ENCODE measurements around the gene FOXO3.
"Not testable (repeated sequence)": the region's sequence is repeated elsewhere in the genome, so short reads cannot be mapped to it uniquely, and the experiment has no call there.

FOXO3 gene

GRCh38 chr6:108560463-108561308, at the start of gene FOXO3:
Gene FOXO3 (plus strand): TSS chr6:108560917. CDS start chr6:108561209, 292 bp downstream.
- DNase-seq = peak; percentile 66

GRCh38 chr6:108518714-108519576, 41.8 kb upstream of the FOXO3 start:
- DNase-seq = no peak

GRCh38 chr6:108521616-108522107, 39.1 kb upstream of the FOXO3 start:
- no peak for DNase-seq

GRCh38 chr6:108523697-108524096, 37.0 kb upstream of the FOXO3 start:
- DNase-seq = no peak

- no peak for DNase-seq
Measured at GRCh38 chr6:108524528-108525248, 36.0 kb upstream of the FOXO3 start.

- no peak for DNase-seq
Measured at GRCh38 chr6:108526739-108527174, 34.0 kb upstream of the FOXO3 start.

- DNase-seq = no peak
Measured at GRCh38 chr6:108528878-108529277, 31.8 kb upstream of the FOXO3 start.

- no peak for DNase-seq
Measured at GRCh38 chr6:108531332-108531731, 29.4 kb upstream of the FOXO3 start.

- DNase-seq = no peak
Measured at GRCh38 chr6:108535114-108535742, 25.5 kb upstream of the FOXO3 start.

- DNase-seq = not testable (repeated sequence)
Measured at GRCh38 chr6:108535920-108536535, 24.7 kb upstream of the FOXO3 start.

- DNase-seq = peak; percentile 67
Measured at GRCh38 chr6:108541843-108542759, 18.6 kb upstream of the FOXO3 start.

GRCh38 chr6:108543175-108543940, 17.4 kb upstream of the FOXO3 start:
- no peak for DNase-seq

GRCh38 chr6:108544606-108545005, 16.1 kb upstream of the FOXO3 start:
- DNase-seq = no peak

- DNase-seq = no peak
Measured at GRCh38 chr6:108546079-108547049, 14.4 kb upstream of the FOXO3 start.

GRCh38 chr6:108549241-108549640, 11.5 kb upstream of the FOXO3 start:
- no peak for DNase-seq

- no peak for DNase-seq
Measured at GRCh38 chr6:108549741-108550140, 11.0 kb upstream of the FOXO3 start.

GRCh38 chr6:108550256-108550655, 10.5 kb upstream of the FOXO3 start:
- DNase-seq = no peak

GRCh38 chr6:108555399-108556052, 5.2 kb upstream of the FOXO3 start:
- DNase-seq = no peak

Data from activated CD8-positive, alpha-beta memory T cell treated with anti-CD3 and anti-CD28 coated beads, Interleukin-2, amount 50 U/mL, for 4 hours (primary cell).